Gastrocnemius medialis (tissue), 4 donors: ENCODE measurements around the gene GPC6. TPM values are rescaled to one million over a fixed set of nuclear protein-coding genes. Genes with fewer than 3 reads are reported as not detected.

Experiments used
- ATAC-seq, 2 donors: fragments of 150-250 bp; one replicate each; pipeline ENCODE4 v1.9.1; 2016
- DNase-seq, 2 donors: peaks; one replicate each; pipeline ENCODE4 v3.0.0-alpha.2; 2019
- H3K27ac ChIP-seq, 4 donors: fragments of 200-600 bp; sonication (generic); 1 replicate in 1 of 4; 2 replicates in 3 of 4; pipeline ENCODE4 v1.5.1; 2016 to 2018; ENCODE audit warnings: mild to moderate bottlenecking in 2 of 4, moderate library complexity in 1 of 4
- H3K27me3 ChIP-seq, 3 donors: fragments of 200-600 bp; sonication (generic) in 2 of 3; 1 replicate in 1 of 3; 2 replicates in 2 of 3; pipeline versions ENCODE4 v1.5.1 to v1.6.0; 2016 to 2019; ENCODE audit warnings: mild to moderate bottlenecking in 1 of 3, moderate library complexity in 1 of 3
- H3K36me3 ChIP-seq, 2 donors: fragments of 200-600 bp; sonication (generic) in 1 of 2; one replicate each; pipeline ENCODE4 v1.5.1; 2017 to 2018
- H3K4me1 ChIP-seq, 2 donors: fragments of 200-600 bp; sonication (generic) in 1 of 2; one replicate each; pipeline ENCODE4 v1.5.1; 2016 to 2017; ENCODE audit warnings: mild to moderate bottlenecking in 2 of 2
- H3K4me3 ChIP-seq, 4 donors: fragments of 200-600 bp; sonication (generic) in 3 of 4; 1 replicate in 1 of 4; 2 replicates in 3 of 4; pipeline ENCODE4 v1.5.1; 2016 to 2019; ENCODE audit warnings: mild to moderate bottlenecking in 2 of 4
- H3K9me3 ChIP-seq, 3 donors: fragments of 200-600 bp; sonication (generic) in 2 of 3; 1 replicate in 1 of 3; 2 replicates in 2 of 3; pipeline ENCODE4 v1.5.1; 2016 to 2019
- POLR2A ChIP-seq, 2 donors: fragments of 450-650 bp; IDR thresholded peaks; one replicate each; pipeline ENCODE4 v1.6.1; 2017; ENCODE audit warnings: antibody characterized with exemption in 2 of 2, mild to moderate bottlenecking in 2 of 2, moderate library complexity in 2 of 2
- in situ Hi-C, 4 donors: fragments of 200-750 bp; cut with MboI; loops; one replicate each; pipeline versions ENCODE4 v1.15.0 to v1.8.0; 2017; ENCODE audit warnings: low sequenced_read_pairs in 4 of 4
- intact Hi-C: fragments of 100-400 bp; cut with DNase I; formaldehyde crosslinking; loops from one replicate; pipeline ENCODE4 v1.15.1; 2023; ENCODE audit warnings: low total_unique reads
- total RNA-seq, 4 donors: library from RNA; depleted of rRNA; stranded (reverse); fragments of >200 nt; gene quantifications; one replicate each; pipeline versions ENCODE4 v1.1.0 to v1.2.3, GENCODE V29; 2016
- TF ChIP-seq, protein P1 (sequence below), 5 experiments: fragments of 450-650 bp in 3 of 5; fragments of 200-600 bp in 2 of 5; sonication (generic) in 2 of 5; IDR thresholded peaks in 4 of 5; conservative IDR thresholded peaks in 1 of 5; 1 replicate in 4 of 5; 2 replicates in 1 of 5; pipeline ENCODE4 v1.5.1; 2016 to 2019; ENCODE audit warnings: antibody characterized with exemption in 5 of 5, mild to moderate bottlenecking in 3 of 5, moderate library complexity in 3 of 5

Gene GPC6
- total RNA-seq, 4 donors from 2014 or later = 0.47 to 0.88 (median 0.59) TPM

DNA sequence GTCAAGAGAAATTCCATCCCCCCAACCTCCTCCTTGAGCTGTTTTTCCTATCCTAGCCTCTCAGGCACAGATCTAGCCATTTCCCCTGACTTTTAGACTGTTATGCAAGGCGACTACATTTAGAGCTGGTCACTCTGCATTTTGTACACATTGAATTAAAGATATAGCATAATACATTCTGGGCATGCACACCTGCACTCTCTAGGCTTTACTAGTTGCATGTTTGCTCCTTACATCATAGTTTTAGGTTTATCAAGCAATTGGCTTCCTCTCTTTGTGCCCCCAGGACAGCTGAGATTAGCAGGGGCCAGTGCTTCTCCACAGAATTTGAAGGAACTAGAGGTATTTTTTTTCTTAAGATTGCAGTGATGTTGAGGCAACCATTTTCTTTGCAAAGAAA, 19.5 kb downstream of the GPC6 start:
- Histone ChIP-seq H3K36me3 (no peaks in the 10 kb centered on the region), H3K27me3 (no peaks in the 10 kb centered on the region), H3K27ac (no peak overlapping the region), H3K4me1 (no peaks in the 10 kb centered on the region), H3K4me3 (no peak overlapping the region), H3K9me3 (no peaks in the 10 kb centered on the region)
- ATAC-seq = no peak
- TF ChIP-seq, protein P1, sequence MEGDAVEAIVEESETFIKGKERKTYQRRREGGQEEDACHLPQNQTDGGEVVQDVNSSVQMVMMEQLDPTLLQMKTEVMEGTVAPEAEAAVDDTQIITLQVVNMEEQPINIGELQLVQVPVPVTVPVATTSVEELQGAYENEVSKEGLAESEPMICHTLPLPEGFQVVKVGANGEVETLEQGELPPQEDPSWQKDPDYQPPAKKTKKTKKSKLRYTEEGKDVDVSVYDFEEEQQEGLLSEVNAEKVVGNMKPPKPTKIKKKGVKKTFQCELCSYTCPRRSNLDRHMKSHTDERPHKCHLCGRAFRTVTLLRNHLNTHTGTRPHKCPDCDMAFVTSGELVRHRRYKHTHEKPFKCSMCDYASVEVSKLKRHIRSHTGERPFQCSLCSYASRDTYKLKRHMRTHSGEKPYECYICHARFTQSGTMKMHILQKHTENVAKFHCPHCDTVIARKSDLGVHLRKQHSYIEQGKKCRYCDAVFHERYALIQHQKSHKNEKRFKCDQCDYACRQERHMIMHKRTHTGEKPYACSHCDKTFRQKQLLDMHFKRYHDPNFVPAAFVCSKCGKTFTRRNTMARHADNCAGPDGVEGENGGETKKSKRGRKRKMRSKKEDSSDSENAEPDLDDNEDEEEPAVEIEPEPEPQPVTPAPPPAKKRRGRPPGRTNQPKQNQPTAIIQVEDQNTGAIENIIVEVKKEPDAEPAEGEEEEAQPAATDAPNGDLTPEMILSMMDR (IDR thresholded peaks at IDR 0.05 in 4 of 5, conservative IDR thresholded peaks at IDR 0.05 in 1 of 5) = no peak
- no peak for TF ChIP-seq POLR2A (IDR thresholded peaks at IDR 0.05)
- in situ Hi-C loops = loop anchor here in 1 of 4 donors (25.0 kb wide), 1 partner anchor 1116 kb away; no protein-coding TSS in a partner anchor
- DNase-seq = no peak
- intact Hi-C loops = no loop called here

DNA sequence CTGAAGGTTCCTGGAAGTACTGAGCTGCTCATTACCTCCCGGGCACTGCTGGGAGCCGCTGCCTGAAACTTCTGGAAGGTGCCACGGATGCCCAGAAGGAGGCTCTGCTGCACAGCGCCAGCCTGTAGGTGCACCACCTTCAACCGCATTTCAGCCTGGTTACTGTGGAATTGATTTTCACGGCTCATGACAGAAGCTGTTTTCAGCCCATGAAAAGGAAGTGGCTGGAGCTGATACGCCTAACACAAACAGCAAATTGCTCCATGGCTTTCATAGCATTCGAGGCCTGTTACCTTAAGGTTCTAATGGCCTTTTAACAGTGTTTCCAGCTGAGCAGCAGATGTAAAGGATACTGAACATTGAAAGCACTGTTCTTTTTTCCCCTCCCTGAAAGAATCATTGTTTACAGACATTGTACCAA, 22.0 kb downstream of the GPC6 start:
- H3K4me3 ChIP-seq = no peak overlapping the region
- in situ Hi-C loops = loop anchor here in 1 of 4 donors (25.0 kb wide), 1 partner anchor 1114 kb away; no protein-coding TSS in a partner anchor
- no peaks in the 10 kb centered on the region for H3K27me3 ChIP-seq
- no peak for TF ChIP-seq POLR2A (IDR thresholded peaks at IDR 0.05)
- TF ChIP-seq, protein P1 (IDR thresholded peaks at IDR 0.05 in 4 of 5, conservative IDR thresholded peaks at IDR 0.05 in 1 of 5) = no peak
- H3K36me3 ChIP-seq = no peaks in the 10 kb centered on the region
- DNase-seq (no peak), ATAC-seq (no peak)
- no peaks in the 10 kb centered on the region for H3K9me3 ChIP-seq
- H3K27ac ChIP-seq = no peak overlapping the region
- intact Hi-C loops = no loop called here
- H3K4me1 ChIP-seq = no peaks in the 10 kb centered on the region

DNA sequence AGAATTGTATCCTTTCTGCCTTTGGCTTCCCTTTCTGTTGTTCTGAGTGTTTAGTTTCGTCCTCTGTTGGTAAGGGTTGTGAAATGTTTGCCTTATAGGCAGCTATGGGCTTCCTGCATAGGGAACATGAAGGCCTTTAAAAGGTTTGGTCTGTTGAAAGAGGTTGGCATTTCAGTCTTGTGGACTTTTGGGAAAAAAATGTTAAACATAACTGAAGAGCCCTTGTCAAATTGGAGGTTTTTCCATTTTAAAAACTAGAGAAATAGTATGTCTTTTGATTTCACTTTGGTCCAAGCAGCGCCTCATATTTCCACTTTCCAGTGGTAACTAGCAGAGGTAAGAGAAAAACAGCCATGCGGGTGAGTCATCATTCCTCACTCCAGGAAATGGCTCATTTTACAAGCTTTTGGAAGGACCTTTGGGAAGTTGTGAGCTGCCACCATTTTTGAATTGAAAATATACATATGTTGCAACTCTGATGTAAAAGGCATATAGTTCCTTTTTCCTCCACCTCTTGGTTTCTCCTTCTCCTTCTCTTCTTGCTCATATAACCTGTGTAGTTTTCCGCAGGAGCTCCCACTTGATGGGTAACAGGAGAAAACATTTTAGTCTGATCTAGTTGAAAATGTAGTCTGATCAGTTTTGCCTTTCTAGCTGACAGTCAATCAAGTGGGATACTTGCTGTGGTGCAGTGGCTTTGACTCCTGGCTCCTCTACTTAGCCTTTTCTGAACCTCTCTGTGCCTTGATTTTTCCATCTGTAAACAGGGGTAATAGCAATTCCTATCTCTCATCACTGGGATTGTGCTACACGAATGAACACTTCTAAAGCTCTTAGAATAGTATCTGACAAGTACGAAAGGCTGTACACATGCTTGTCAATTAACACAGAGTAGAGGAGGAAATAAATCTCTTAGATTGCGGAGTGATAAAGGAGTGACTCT, 23.0 kb downstream of the GPC6 start:
- no peaks in the 10 kb centered on the region for H3K27me3 ChIP-seq
- no peaks in the 10 kb centered on the region for H3K36me3 ChIP-seq
- in situ Hi-C loops (loop anchor here in 1 of 4 donors (25.0 kb wide), 1 partner anchor 1113 kb away; no protein-coding TSS in a partner anchor), intact Hi-C loops (no loop called here)
- H3K4me1 ChIP-seq = no peaks in the 10 kb centered on the region
- DNase-seq (no peak), ATAC-seq (no peak)
- no peak for TF ChIP-seq POLR2A (IDR thresholded peaks at IDR 0.05)
- TF ChIP-seq, protein P1 (IDR thresholded peaks at IDR 0.05 in 4 of 5, conservative IDR thresholded peaks at IDR 0.05 in 1 of 5) = no peak
- H3K4me3 ChIP-seq = no peak overlapping the region
- no peak overlapping the region for H3K27ac ChIP-seq
- H3K9me3 ChIP-seq = no peaks in the 10 kb centered on the region

DNA sequence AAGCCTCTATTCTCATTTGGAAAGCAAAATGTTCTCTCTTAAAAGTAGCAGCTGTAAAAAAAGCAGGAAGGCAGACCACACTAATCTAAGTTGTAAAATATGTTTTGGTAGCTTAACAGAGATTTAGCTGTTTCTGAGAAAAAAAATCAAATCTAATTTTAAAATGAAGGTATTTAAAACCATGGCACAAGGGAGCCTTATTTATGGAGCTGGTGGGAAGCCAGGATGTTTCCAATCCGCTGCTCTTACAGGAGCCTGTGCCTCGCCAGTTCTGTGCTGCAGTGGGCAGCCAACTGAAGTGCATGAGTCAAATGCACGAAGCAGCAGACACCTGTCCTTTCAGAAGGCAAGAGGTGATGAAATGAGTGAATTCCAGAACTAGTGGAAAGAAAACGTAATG, 28.2 kb downstream of the GPC6 start:
- intact Hi-C loops (no loop called here), in situ Hi-C loops (no loop called here)
- ATAC-seq (no peak), DNase-seq (no peak)
- no peak for TF ChIP-seq POLR2A (IDR thresholded peaks at IDR 0.05)
- TF ChIP-seq, protein P1 (IDR thresholded peaks at IDR 0.05 in 4 of 5, conservative IDR thresholded peaks at IDR 0.05 in 1 of 5) = no peak
- Histone ChIP-seq H3K36me3 (no peaks in the 10 kb centered on the region), H3K27ac (no peak overlapping the region), H3K9me3 (no peaks in the 10 kb centered on the region), H3K27me3 (no peaks in the 10 kb centered on the region), H3K4me3 (no peak overlapping the region), H3K4me1 (no peaks in the 10 kb centered on the region)
